HepG2 (cell line): ENCODE data around the gene ACOT4. TPM values are rescaled to one million over a fixed set of nuclear protein-coding genes. Genes with fewer than 3 reads are reported as not detected.
A peak's percentile ranks its signal among the peaks of the same experiment; 100 is the strongest.

Experiments
- AGO2 ChIP-seq: fragments of 200-400 bp; formaldehyde crosslinking; optimal IDR thresholded peaks from 2 replicates; pipeline ENCODE3; 2017; ENCODE audit warnings: mild to moderate bottlenecking, low read depth, low read length, moderate library complexity
- BCL6 ChIP-seq: IDR thresholded peaks from 2 replicates; pipeline ENCODE4 v1.6.1; 2016; ENCODE audit warnings: missing genetic modification reagents, missing compliant biosample characterization
- FOXJ3 ChIP-seq: sonication (generic); formaldehyde crosslinking; IDR thresholded peaks from 2 replicates; pipeline ENCODE4 v1.4.0; 2020; ENCODE audit warnings: missing genetic modification reagents, mild to moderate bottlenecking, borderline replicate concordance
- HMG20B ChIP-seq: conservative IDR thresholded peaks from 2 replicates; pipeline ENCODE4 v1.6.1; 2016; ENCODE audit warnings: missing genetic modification reagents, missing compliant biosample characterization
- KAT8 ChIP-seq: IDR thresholded peaks from 2 replicates; pipeline ENCODE4 v1.6.1; 2016; ENCODE audit warnings: missing genetic modification reagents, missing compliant biosample characterization
- KDM1A ChIP-seq: IDR thresholded peaks from 2 replicates; pipeline ENCODE4 v1.6.1; 2016; ENCODE audit warnings: missing compliant biosample characterization
- PHF8 ChIP-seq: sonication (generic); formaldehyde crosslinking; IDR thresholded peaks from 2 replicates; pipeline ENCODE4 v1.5.0; 2020; ENCODE audit warnings: missing genetic modification reagents
- RFX1 ChIP-seq: fragments of 450-650 bp; IDR thresholded peaks from 2 replicates; pipeline ENCODE4 v1.6.1; 2017
- SMC3 ChIP-seq: IDR thresholded peaks from 2 replicates; pipeline ENCODE4 v1.6.1; 2011; ENCODE audit warnings: low read length, improper control_type of control experiment
- SRY ChIP-seq: sonication (generic); formaldehyde crosslinking; IDR thresholded peaks from 2 replicates; pipeline ENCODE4 v1.8.0; 2022; ENCODE audit warnings: mild to moderate bottlenecking, missing genetic modification reagents
- TEAD3 ChIP-seq: optimal IDR thresholded peaks from 2 replicates; pipeline ENCODE3; 2016; ENCODE audit warnings: borderline replicate concordance
- ZNF670 ChIP-seq: sonication (generic); formaldehyde crosslinking; IDR thresholded peaks from 2 replicates; pipeline ENCODE4 v1.8.0; 2022; ENCODE audit warnings: mild to moderate bottlenecking, missing genetic modification reagents, borderline replicate concordance
- ZNF703 ChIP-seq: sonication (generic); formaldehyde crosslinking; IDR thresholded peaks from 2 replicates; pipeline ENCODE4 v1.5.1; 2020; ENCODE audit warnings: missing genetic modification reagents, mild to moderate bottlenecking, moderate library complexity, borderline replicate concordance
- ZNF790 ChIP-seq: sonication (generic); formaldehyde crosslinking; IDR thresholded peaks from 2 replicates; pipeline ENCODE4 v1.8.0; 2022; ENCODE audit warnings: missing genetic modification reagents, mild to moderate bottlenecking, borderline replicate concordance
- ZNF850 ChIP-seq: sonication (generic); formaldehyde crosslinking; conservative IDR thresholded peaks from 2 replicates; pipeline ENCODE4 v1.9.0; 2021; ENCODE audit warnings: mild to moderate bottlenecking, missing genetic modification reagents
- polyA plus RNA-seq, 8 experiments: library from polyadenylated mRNA; depleted of rRNA in 3 of 8; stranded (reverse) in 7 of 8; unstranded in 1 of 8; fragments of >200 nt; fragmentation: Illumina TruSeq in 4 of 8; extraction: Trizol in 4 of 8; gene quantifications; 2 replicates each; pipeline versions ENCODE4 v1.2.1 to v1.2.3, GENCODE V29; 2011 to 2016; ENCODE audit warnings: low read depth in 4 of 8, missing spikeins in 1 of 8, mixed read lengths in 1 of 8; ENCODE audit not compliant: insufficient read depth in 1 of 8
- total RNA-seq, 5 experiments: library from RNA; depleted of rRNA; stranded (reverse); fragments of >200 nt; fragmentation: Illumina TruSeq; extraction: Trizol; gene quantifications; 2 replicates each; pipeline ENCODE4 v1.2.3, GENCODE V29; 2016; ENCODE audit warnings: low read depth in 1 of 5
- TF ChIP-seq, protein P1 (sequence below): sonication (generic); formaldehyde crosslinking; IDR thresholded peaks from 2 replicates; pipeline ENCODE4 v1.8.1; 2023; ENCODE audit warnings: mild to moderate bottlenecking, moderate library complexity, missing genetic modification reagents
- TF ChIP-seq, protein P2 (sequence below), 2 experiments: sonication (generic) in 1 of 2; formaldehyde crosslinking in 1 of 2; IDR thresholded peaks; 2 replicates each; pipeline versions ENCODE4 v1.5.1 to v1.6.1; 2011 to 2020; ENCODE audit warnings: borderline replicate concordance in 1 of 2, low read depth in 1 of 2, low read length in 1 of 2, mild to moderate bottlenecking in 1 of 2, missing genetic modification reagents in 1 of 2, moderate library complexity in 1 of 2
- TF ChIP-seq, protein P3 (sequence below): sonication (generic); formaldehyde crosslinking; conservative IDR thresholded peaks from 2 replicates; pipeline ENCODE4 v1.8.1; 2023; ENCODE audit warnings: missing genetic modification reagents
- TF ChIP-seq, protein P4 (sequence below): sonication (generic); formaldehyde crosslinking; IDR thresholded peaks from 2 replicates; pipeline ENCODE4 v1.4.0; 2020; ENCODE audit warnings: missing genetic modification reagents
- TF ChIP-seq, protein P5 (sequence below): IDR thresholded peaks from 2 replicates; pipeline ENCODE4 v1.6.1; 2012; ENCODE audit warnings: inconsistent platforms
- TF ChIP-seq, protein P6 (sequence below): fragments of 450-650 bp; IDR thresholded peaks from 2 replicates; pipeline ENCODE4 v1.6.1; 2017
- TF ChIP-seq, protein P7 (sequence below): IDR thresholded peaks from 2 replicates; pipeline ENCODE4 v1.6.1; 2018; ENCODE audit warnings: missing genetic modification reagents, mild to moderate bottlenecking, missing compliant biosample characterization

Gene ACOT4
- total and polyA plus RNA-seq, 2 of the 13 experiments (the other 11 are each of a cell fraction or from before 2014, with no cell fraction given): 0.04 to 0.05 TPM

DNA sequence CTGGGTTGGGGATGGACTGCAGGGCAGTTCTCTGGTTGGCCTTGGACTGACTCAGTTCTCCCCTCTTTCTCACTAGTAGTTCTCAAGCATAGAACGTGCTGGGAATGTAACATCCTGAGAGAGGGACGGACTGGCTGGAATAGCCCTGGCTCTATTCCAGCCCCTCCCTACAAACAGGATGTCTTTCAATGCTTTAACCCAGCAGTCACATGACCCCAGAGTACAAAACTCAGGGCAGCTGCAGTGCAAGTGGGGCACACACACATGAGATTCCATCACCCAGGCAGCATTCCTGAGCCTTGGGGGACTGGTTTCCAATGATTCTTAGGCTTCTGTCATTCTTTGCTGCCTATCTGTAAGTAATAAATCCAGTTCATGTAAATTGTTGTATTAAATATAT lies 19.0 kb downstream of the ACOT4 start (continued):
- no peak for TF ChIP-seq FOXJ3 (CRISPR knock-in tag)
- no peak for TF ChIP-seq AGO2
- no peak for TF ChIP-seq ZNF850 (CRISPR knock-in tag)
- TF ChIP-seq RFX1: no peak
- TF ChIP-seq ZNF703: no peak
- TF ChIP-seq ZNF790 (CRISPR knock-in tag): no peak
- TF ChIP-seq, protein P1, sequence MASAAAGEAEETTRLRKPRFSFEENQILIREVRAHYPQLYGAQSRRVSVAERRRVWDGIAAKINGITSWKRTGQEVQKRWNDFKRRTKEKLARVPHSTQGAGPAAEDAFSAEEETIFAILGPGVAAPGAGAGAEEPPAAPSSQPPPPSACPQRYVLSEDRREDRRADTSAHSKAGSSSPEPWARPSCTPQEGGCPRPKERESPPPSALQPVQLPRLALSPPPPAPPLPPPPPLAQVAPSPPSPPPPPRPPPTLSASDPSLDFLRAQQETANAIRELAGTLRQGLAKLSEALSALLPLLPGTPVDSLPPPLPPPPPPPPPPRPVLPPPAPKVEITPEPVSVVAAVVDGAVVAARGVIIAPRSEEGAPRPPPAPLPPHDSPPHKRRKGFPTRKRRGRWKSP (CRISPR knock-in tag): no peak
- TF ChIP-seq TEAD3 (CRISPR knock-in tag): peak; percentile 81
- TF ChIP-seq, protein P2, sequence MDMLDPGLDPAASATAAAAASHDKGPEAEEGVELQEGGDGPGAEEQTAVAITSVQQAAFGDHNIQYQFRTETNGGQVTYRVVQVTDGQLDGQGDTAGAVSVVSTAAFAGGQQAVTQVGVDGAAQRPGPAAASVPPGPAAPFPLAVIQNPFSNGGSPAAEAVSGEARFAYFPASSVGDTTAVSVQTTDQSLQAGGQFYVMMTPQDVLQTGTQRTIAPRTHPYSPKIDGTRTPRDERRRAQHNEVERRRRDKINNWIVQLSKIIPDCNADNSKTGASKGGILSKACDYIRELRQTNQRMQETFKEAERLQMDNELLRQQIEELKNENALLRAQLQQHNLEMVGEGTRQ (IDR thresholded peaks at IDR 0.05; ENCODE audit: low read depth, low read length): peak; percentile 76
- TF ChIP-seq, protein P2 (CRISPR knock-in tag; IDR thresholded peaks at IDR 0.05; ENCODE audit: borderline replicate concordance): peak; percentile 76; the same call in 1 of the 2 replicates
- no peak for TF ChIP-seq SRY (CRISPR knock-in tag)
- TF ChIP-seq SMC3: no peak
- TF ChIP-seq, protein P3, sequence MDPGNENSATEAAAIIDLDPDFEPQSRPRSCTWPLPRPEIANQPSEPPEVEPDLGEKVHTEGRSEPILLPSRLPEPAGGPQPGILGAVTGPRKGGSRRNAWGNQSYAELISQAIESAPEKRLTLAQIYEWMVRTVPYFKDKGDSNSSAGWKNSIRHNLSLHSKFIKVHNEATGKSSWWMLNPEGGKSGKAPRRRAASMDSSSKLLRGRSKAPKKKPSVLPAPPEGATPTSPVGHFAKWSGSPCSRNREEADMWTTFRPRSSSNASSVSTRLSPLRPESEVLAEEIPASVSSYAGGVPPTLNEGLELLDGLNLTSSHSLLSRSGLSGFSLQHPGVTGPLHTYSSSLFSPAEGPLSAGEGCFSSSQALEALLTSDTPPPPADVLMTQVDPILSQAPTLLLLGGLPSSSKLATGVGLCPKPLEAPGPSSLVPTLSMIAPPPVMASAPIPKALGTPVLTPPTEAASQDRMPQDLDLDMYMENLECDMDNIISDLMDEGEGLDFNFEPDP (CRISPR knock-in tag): no peak
- TF ChIP-seq, protein P4, sequence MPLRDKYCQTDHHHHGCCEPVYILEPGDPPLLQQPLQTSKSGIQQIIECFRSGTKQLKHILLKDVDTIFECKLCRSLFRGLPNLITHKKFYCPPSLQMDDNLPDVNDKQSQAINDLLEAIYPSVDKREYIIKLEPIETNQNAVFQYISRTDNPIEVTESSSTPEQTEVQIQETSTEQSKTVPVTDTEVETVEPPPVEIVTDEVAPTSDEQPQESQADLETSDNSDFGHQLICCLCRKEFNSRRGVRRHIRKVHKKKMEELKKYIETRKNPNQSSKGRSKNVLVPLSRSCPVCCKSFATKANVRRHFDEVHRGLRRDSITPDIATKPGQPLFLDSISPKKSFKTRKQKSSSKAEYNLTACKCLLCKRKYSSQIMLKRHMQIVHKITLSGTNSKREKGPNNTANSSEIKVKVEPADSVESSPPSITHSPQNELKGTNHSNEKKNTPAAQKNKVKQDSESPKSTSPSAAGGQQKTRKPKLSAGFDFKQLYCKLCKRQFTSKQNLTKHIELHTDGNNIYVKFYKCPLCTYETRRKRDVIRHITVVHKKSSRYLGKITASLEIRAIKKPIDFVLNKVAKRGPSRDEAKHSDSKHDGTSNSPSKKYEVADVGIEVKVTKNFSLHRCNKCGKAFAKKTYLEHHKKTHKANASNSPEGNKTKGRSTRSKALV (CRISPR knock-in tag): peak; percentile 69; the same call in 1 of the 2 replicates
- no peak for TF ChIP-seq ZNF670 (CRISPR knock-in tag)
- TF ChIP-seq HMG20B (CRISPR knock-in tag): 0 out of 2 replicates have a peak, but pooled peaks have one; percentile 24
- TF ChIP-seq KDM1A: no peak
- TF ChIP-seq, protein P5, sequence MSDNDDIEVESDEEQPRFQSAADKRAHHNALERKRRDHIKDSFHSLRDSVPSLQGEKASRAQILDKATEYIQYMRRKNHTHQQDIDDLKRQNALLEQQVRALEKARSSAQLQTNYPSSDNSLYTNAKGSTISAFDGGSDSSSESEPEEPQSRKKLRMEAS: 0 out of 2 replicates have a peak, but pooled peaks have one; percentile 22
- TF ChIP-seq, protein P6, sequence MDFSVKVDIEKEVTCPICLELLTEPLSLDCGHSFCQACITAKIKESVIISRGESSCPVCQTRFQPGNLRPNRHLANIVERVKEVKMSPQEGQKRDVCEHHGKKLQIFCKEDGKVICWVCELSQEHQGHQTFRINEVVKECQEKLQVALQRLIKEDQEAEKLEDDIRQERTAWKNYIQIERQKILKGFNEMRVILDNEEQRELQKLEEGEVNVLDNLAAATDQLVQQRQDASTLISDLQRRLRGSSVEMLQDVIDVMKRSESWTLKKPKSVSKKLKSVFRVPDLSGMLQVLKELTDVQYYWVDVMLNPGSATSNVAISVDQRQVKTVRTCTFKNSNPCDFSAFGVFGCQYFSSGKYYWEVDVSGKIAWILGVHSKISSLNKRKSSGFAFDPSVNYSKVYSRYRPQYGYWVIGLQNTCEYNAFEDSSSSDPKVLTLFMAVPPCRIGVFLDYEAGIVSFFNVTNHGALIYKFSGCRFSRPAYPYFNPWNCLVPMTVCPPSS: no peak
- peak; percentile 44; the same call in 1 of the 2 replicates for TF ChIP-seq KAT8 (CRISPR knock-in tag)
- TF ChIP-seq BCL6: 0 out of 2 replicates have a peak, but pooled peaks have one; percentile 18
- no peak for TF ChIP-seq PHF8 (CRISPR knock-in tag)
- TF ChIP-seq, protein P7, sequence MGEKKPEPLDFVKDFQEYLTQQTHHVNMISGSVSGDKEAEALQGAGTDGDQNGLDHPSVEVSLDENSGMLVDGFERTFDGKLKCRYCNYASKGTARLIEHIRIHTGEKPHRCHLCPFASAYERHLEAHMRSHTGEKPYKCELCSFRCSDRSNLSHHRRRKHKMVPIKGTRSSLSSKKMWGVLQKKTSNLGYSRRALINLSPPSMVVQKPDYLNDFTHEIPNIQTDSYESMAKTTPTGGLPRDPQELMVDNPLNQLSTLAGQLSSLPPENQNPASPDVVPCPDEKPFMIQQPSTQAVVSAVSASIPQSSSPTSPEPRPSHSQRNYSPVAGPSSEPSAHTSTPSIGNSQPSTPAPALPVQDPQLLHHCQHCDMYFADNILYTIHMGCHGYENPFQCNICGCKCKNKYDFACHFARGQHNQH: peak; percentile 59; the same call in 1 of the 2 replicates
